Endothelial cell of umbilical vein (primary cell): ENCODE measurements around the gene PYM1. TPM values are rescaled to one million over a fixed set of nuclear protein-coding genes. Genes with fewer than 3 reads are reported as not detected.

ENCODE experiments used
- BruUV-seq: library from RNA; stranded (reverse); fragments of 400-500 nt; replicated peaks from 2 replicates; lab custom pipeline; 2021; lab: Mats Ljungman, UMichigan
- CTCF ChIA-PET: fragments of 300-600, 350-600 bp; sonication (Branson Sonifier 250); formaldehyde crosslinking; loops from one replicate; lab custom pipeline; 2021; ENCODE audit warnings: antibody characterized with exemption, inconsistent platforms; lab: Charles Lee
- POLR2A ChIA-PET: fragments of 300-600, 350-600 bp; sonication (Branson Sonifier 250); formaldehyde crosslinking; loops from one replicate; lab custom pipeline; 2021; ENCODE audit warnings: antibody characterized with exemption, inconsistent platforms; lab: Charles Lee
- DNase-seq: peaks from one replicate; pipeline ENCODE4 v3.0.0-alpha.2; 2011; ENCODE audit warnings: low read depth, low spot score
- FAIRE-seq: peaks from 2 replicates; lab custom pipeline; 2011; peaks lifted over from hg19 to GRCh38; lab: Jason Lieb, UNC
- H2AFZ ChIP-seq: 2 replicates; pipeline ENCODE4 v1.6.0; 2012; ENCODE audit warnings: low read depth, low read length, control low read depth, inconsistent platforms
- H3K27ac ChIP-seq: 2 replicates; pipeline ENCODE4 v1.5.1; 2011; ENCODE audit warnings: low read depth, mild to moderate bottlenecking, control low read depth, low read length, moderate library complexity; ENCODE audit not compliant: insufficient read depth
- H3K27me3 ChIP-seq, 2 experiments: 2 replicates each; pipeline versions ENCODE4 v1.6.0 to v1.6.1; 2011; ENCODE audit warnings: low read length in 2 of 2, mixed read lengths in 1 of 2; ENCODE audit not compliant: control insufficient read depth in 2 of 2, insufficient read depth in 2 of 2
- H3K36me3 ChIP-seq, 2 experiments: 2 replicates in 1 of 2; 3 replicates in 1 of 2; pipeline ENCODE4 v1.5.1; 2011; ENCODE audit warnings: low read length in 2 of 2, mild to moderate bottlenecking in 1 of 2, moderate library complexity in 1 of 2; ENCODE audit not compliant: control insufficient read depth in 2 of 2, insufficient read depth in 2 of 2; ENCODE audit errors: extremely low read depth in 1 of 2
- H3K4me1 ChIP-seq: 3 replicates; pipeline ENCODE4 v1.5.1; 2011; ENCODE audit warnings: mild to moderate bottlenecking, low read length; ENCODE audit not compliant: control insufficient read depth, insufficient read depth; ENCODE audit errors: extremely low read depth
- H3K4me2 ChIP-seq: 2 replicates; pipeline ENCODE4 v1.6.1; 2011; ENCODE audit warnings: low read length, control low read depth, mixed read lengths; ENCODE audit not compliant: insufficient read depth
- H3K4me3 ChIP-seq, 3 experiments: fragments of 200-600 bp in 1 of 3; sonication (generic), shearing (Covaris generic) in 1 of 3; replicated peaks in 1 of 3; 2 replicates each; pipeline ENCODE4 v1.5.1; 2011 to 2016; ENCODE audit warnings: control low read depth in 3 of 3, low read length in 3 of 3, mild to moderate bottlenecking in 2 of 3, inconsistent platforms in 1 of 3, low read depth in 1 of 3, moderate library complexity in 1 of 3; ENCODE audit not compliant: insufficient read depth in 1 of 3
- H3K79me2 ChIP-seq: 2 replicates; pipeline ENCODE4 v1.6.0; 2012; ENCODE audit warnings: low read length, inconsistent platforms; ENCODE audit not compliant: control insufficient read depth, insufficient read depth
- H3K9ac ChIP-seq: replicated peaks from 2 replicates; pipeline ENCODE3; 2011; ENCODE audit warnings: low read length, control low read depth; ENCODE audit not compliant: insufficient read depth; ENCODE audit errors: extremely low read depth
- H3K9me1 ChIP-seq: replicated peaks from 3 replicates; pipeline ENCODE4 v1.6.0; 2011; ENCODE audit warnings: mild to moderate bottlenecking, low read length; ENCODE audit not compliant: control insufficient read depth, insufficient read depth; ENCODE audit errors: extremely low read depth
- H3K9me3 ChIP-seq: replicated peaks from 2 replicates; pipeline ENCODE4 v1.5.1; 2012; ENCODE audit warnings: low read length, inconsistent platforms; ENCODE audit not compliant: control insufficient read depth, insufficient read depth
- H4K20me1 ChIP-seq: replicated peaks from 2 replicates; pipeline ENCODE3; 2011; ENCODE audit warnings: mild to moderate bottlenecking, low read length; ENCODE audit not compliant: control insufficient read depth, insufficient read depth; ENCODE audit errors: extremely low read depth
- EZH2 ChIP-seq: IDR thresholded peaks from 2 replicates; pipeline ENCODE4 v1.6.1; 2012; ENCODE audit warnings: borderline replicate concordance, low read depth, mild to moderate bottlenecking, moderate library complexity, low read length, inconsistent platforms; ENCODE audit not compliant: severe bottlenecking
- FOS ChIP-seq: IDR thresholded peaks from 2 replicates; pipeline ENCODE4 v1.6.1; 2011; ENCODE audit warnings: mild to moderate bottlenecking, low read length, moderate library complexity, borderline replicate concordance; ENCODE audit not compliant: insufficient read depth
- GATA2 ChIP-seq: IDR thresholded peaks from 2 replicates; pipeline ENCODE4 v1.7.0; 2011; ENCODE audit warnings: low read depth, mild to moderate bottlenecking, moderate library complexity, mixed read lengths, low read length; ENCODE audit not compliant: insufficient read length, insufficient read depth
- JUN ChIP-seq: IDR thresholded peaks from 2 replicates; pipeline ENCODE4 v1.6.1; 2011; ENCODE audit warnings: borderline replicate concordance, low read depth; ENCODE audit not compliant: insufficient read length, insufficient read depth
- MYC ChIP-seq: IDR thresholded peaks from one replicate; pipeline ENCODE4 v1.6.1; 2011; ENCODE audit warnings: mild to moderate bottlenecking, low read depth, low read length
- POLR2A ChIP-seq: IDR thresholded peaks from 2 replicates; pipeline ENCODE4 v1.6.1; 2012; ENCODE audit warnings: low read depth, mild to moderate bottlenecking, control low read depth, low read length
- POLR2AphosphoS5 ChIP-seq: IDR thresholded peaks from 2 replicates; pipeline ENCODE4 v1.6.1; 2012; ENCODE audit warnings: low read depth, mild to moderate bottlenecking, control low read depth, low read length, moderate library complexity; ENCODE audit not compliant: insufficient read depth
- dilution Hi-C: fragments of 300-500 bp; cut with MboI; formaldehyde crosslinking; loops from one replicate; pipeline ENCODE4 v1.15.0; 2019; ENCODE audit warnings: low sequenced_read_pairs; ENCODE audit not compliant: extremely low pct_ligation_motif_present
- intact Hi-C: fragments of 100-400 bp; cut with micrococcal nuclease; formaldehyde crosslinking; loops from one replicate; pipeline ENCODE4 v1.10.0; 2022
- polyA plus RNA-seq, 4 experiments: library from polyadenylated mRNA; depleted of rRNA in 3 of 4; stranded (reverse) in 3 of 4; unstranded in 1 of 4; fragments of >200 nt; gene quantifications; 2 replicates each; pipeline versions ENCODE4 v1.2.1 to v1.2.3, GENCODE V29; 2011 to 2012; ENCODE audit warnings: missing spikeins in 1 of 4
- total RNA-seq: library from RNA; stranded (reverse); gene quantifications from 2 replicates; pipeline ENCODE4 v1.2.3, GENCODE V29; 2021
- TF ChIP-seq, protein P1 (sequence below), 2 donors: IDR thresholded peaks; 1 replicate in 1 of 2; 2 replicates in 1 of 2; pipeline ENCODE4 v1.5.1; 2011; ENCODE audit warnings: low read length in 2 of 2, mild to moderate bottlenecking in 2 of 2, moderate library complexity in 2 of 2, control low read depth in 1 of 2, inconsistent platforms in 1 of 2, low read depth in 1 of 2; ENCODE audit not compliant: insufficient read depth in 1 of 2; ENCODE audit errors: extremely low read depth in 1 of 2
- TF ChIP-seq, protein P2 (sequence below): IDR thresholded peaks from 2 replicates; pipeline ENCODE4 v1.6.1; 2011; ENCODE audit not compliant: insufficient read depth, insufficient read length

Gene PYM1
- total and polyA plus RNA-seq, 2 donors (not counting 3 experiments of a cell fraction or from before 2014, with no cell fraction given): 18.7 to 23.5 TPM

DNA sequence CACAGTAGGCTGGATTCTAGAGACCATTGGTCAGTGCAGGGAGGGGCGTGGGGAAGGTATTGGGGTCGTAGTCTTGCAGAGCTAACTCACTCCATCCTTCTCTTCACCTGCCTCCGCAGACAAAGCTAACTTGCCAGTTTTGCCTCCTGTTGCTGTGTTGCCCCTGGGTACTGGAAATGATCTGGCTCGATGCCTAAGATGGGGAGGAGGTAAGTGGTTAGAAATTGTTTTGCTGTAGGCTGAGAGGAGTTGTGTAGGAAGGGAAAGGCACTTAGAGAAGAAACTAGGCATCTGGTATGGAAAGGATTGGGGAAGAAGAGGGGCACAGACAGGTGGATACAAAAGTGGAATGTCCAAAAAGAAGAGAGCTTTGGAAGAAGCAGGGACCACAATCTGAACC is 14.4 kb upstream of the PYM1 start:
- CTCF ChIA-PET: interaction anchor here (0.6 to 1.2 kb wide), 4 partner anchors 9 to 204 kb away, joined by 3 to 4 read pairs (median 4); no protein-coding TSS in a partner anchor
- POLR2A ChIA-PET: interaction anchor here (1.2 kb wide), 1 partner anchor 32 kb away, joined by 3 read pairs; the partner anchor contains the start of gene RAB5B
- Histone ChIP-seq H3K4me2 (no peak overlapping the region), H3K79me2 (no peaks in the 10 kb centered on the region), H3K27ac (no peak overlapping the region), H2AFZ (no peak overlapping the region), H3K4me1 (no peaks in the 10 kb centered on the region), H3K4me3 (no peak overlapping the region), H3K27me3 (no peaks in the 10 kb centered on the region), H3K9me3 (no peaks in the 10 kb centered on the region), H4K20me1 (no peaks in the 10 kb centered on the region), H3K9ac (no peak overlapping the region), H3K36me3 (peaks cover 4 to 11% of the 10 kb centered on the region in 2 experiments), H3K9me1 (no peaks in the 10 kb centered on the region)
- TF ChIP-seq, protein P1, sequence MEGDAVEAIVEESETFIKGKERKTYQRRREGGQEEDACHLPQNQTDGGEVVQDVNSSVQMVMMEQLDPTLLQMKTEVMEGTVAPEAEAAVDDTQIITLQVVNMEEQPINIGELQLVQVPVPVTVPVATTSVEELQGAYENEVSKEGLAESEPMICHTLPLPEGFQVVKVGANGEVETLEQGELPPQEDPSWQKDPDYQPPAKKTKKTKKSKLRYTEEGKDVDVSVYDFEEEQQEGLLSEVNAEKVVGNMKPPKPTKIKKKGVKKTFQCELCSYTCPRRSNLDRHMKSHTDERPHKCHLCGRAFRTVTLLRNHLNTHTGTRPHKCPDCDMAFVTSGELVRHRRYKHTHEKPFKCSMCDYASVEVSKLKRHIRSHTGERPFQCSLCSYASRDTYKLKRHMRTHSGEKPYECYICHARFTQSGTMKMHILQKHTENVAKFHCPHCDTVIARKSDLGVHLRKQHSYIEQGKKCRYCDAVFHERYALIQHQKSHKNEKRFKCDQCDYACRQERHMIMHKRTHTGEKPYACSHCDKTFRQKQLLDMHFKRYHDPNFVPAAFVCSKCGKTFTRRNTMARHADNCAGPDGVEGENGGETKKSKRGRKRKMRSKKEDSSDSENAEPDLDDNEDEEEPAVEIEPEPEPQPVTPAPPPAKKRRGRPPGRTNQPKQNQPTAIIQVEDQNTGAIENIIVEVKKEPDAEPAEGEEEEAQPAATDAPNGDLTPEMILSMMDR (IDR thresholded peaks at IDR 0.05; ENCODE audit: extremely low read depth in 1 of 2, insufficient read depth in 1 of 2, low read depth in 1 of 2, low read length in 2 of 2): no peak
- TF ChIP-seq FOS (no peak), EZH2 (no peak), MYC (no peak), POLR2A (no peak), POLR2AphosphoS5 (no peak), JUN (no peak), GATA2 (no peak)
- TF ChIP-seq, protein P2, sequence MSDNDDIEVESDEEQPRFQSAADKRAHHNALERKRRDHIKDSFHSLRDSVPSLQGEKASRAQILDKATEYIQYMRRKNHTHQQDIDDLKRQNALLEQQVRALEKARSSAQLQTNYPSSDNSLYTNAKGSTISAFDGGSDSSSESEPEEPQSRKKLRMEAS: no peak
- dilution Hi-C loops: no loop called here
- intact Hi-C loops: loop anchor here (2.0 kb wide), 1 partner anchor 17 kb away; no protein-coding TSS in a partner anchor
- FAIRE-seq: no peak
- BruUV-seq: no TSS peak
- DNase-seq: no peak
